Measurements from ENCODE around the gene LDLRAD1.
"Not testable (repeated sequence)": the region's sequence is repeated elsewhere in the genome, so short reads cannot be mapped to it uniquely, and the experiment has no call there.

GRCh38 chr1:54003750-54004480 is 14.1 kb downstream of the LDLRAD1 start:
- not testable (repeated sequence) for TF ChIP-seq CTCF (conservative IDR thresholded peaks at IDR 0.05; ENCODE audit: low read depth, low read length); EZH2 (IDR thresholded peaks at IDR 0.05; ENCODE audit: borderline replicate concordance, low read depth, low read length, poor library complexity, severe bottlenecking)

All from A673 (cell line).